ENCODE measurements around the gene HEATR5A. TPM values are rescaled to one million over a fixed set of nuclear protein-coding genes. Genes with fewer than 3 reads are reported as not detected.
"Not testable (repeated sequence)": the region's sequence is repeated elsewhere in the genome, so short reads cannot be mapped to it uniquely, and the experiment has no call there.

HEATR5A gene
- total and polyA plus RNA-seq, 10 donors, result 4.4 to 52.2 (median 33.3) TPM

GRCh38 chr14:31277085-31277484 is 143.3 kb downstream of the HEATR5A start:
- intact Hi-C loops (cut with DNase I; ENCODE audit: low total_unique reads), result no loop called here
- no peaks in the 10 kb centered on the region for H3K4me1 ChIP-seq
- WGBS, 5 donors, result 53 to 73% (median 60%) methylated on average over 1 of the region's 1 CpG

GRCh38 chr14:31276417-31276816 is 143.9 kb downstream of the HEATR5A start:
- H3K4me1 ChIP-seq; H3K27me3 ChIP-seq (replicated peaks in 1 of 7); H3K36me3 ChIP-seq; intact Hi-C loops (cut with DNase I; ENCODE audit: low total_unique reads); DNase-seq; H3K4me3 ChIP-seq: not testable (repeated sequence)
- Histone ChIP-seq H3K9me3 (peaks cover 0 to 46% (median 28%) of the 10 kb centered on the region in 8 donors), H3K27ac (peak overlapping the region in 1 of 8 donors; percentile 16)
- WGBS, 5 donors, result 68 to 86% (median 77%) methylated on average over 4 to 5 of the region's 5 CpGs

More at GRCh38 chr14:31277085-31277484, 143.3 kb downstream of the HEATR5A start:
- H3K27ac ChIP-seq, result peak overlapping the region in 1 of 8 donors; percentile 16
- DNase-seq, result no peak
- no peak overlapping the region for H3K4me3 ChIP-seq
- TF ChIP-seq, protein P1, sequence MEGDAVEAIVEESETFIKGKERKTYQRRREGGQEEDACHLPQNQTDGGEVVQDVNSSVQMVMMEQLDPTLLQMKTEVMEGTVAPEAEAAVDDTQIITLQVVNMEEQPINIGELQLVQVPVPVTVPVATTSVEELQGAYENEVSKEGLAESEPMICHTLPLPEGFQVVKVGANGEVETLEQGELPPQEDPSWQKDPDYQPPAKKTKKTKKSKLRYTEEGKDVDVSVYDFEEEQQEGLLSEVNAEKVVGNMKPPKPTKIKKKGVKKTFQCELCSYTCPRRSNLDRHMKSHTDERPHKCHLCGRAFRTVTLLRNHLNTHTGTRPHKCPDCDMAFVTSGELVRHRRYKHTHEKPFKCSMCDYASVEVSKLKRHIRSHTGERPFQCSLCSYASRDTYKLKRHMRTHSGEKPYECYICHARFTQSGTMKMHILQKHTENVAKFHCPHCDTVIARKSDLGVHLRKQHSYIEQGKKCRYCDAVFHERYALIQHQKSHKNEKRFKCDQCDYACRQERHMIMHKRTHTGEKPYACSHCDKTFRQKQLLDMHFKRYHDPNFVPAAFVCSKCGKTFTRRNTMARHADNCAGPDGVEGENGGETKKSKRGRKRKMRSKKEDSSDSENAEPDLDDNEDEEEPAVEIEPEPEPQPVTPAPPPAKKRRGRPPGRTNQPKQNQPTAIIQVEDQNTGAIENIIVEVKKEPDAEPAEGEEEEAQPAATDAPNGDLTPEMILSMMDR (IDR thresholded peaks at IDR 0.05 in 8 of 11, conservative IDR thresholded peaks at IDR 0.05 in 3 of 11), result no peak
- TF ChIP-seq POLR2A (IDR thresholded peaks at IDR 0.05) (no peak), POLR2AphosphoS5 (IDR thresholded peaks at IDR 0.05) (no peak)
- H3K9me3 ChIP-seq, result peaks cover 0 to 46% (median 28%) of the 10 kb centered on the region in 8 donors
- H3K27me3 ChIP-seq (replicated peaks in 1 of 7), result no peaks in the 10 kb centered on the region
- no peaks in the 10 kb centered on the region for H3K36me3 ChIP-seq

DNA sequence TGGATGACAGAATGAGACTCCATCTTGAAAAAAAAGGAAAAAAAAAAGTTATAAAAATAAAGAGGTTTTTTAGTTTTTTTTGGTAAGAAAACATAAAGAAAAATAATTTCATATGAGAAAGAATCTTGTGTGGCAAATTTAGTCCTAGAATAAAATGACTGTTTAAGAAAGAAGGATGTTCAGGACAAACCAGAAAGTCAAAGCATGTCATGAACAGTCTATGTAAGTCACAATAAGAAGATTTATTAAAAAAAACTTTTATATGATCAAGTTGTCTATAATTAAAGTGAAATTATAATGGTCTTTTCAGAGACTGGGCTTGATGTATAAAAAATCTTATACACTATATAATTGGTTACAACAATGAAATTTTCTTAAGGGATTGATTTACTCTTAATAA is 144.6 kb downstream of the HEATR5A start:
- no peak for TF ChIP-seq POLR2A (IDR thresholded peaks at IDR 0.05)
- no peak for TF ChIP-seq POLR2AphosphoS5 (IDR thresholded peaks at IDR 0.05)
- TF ChIP-seq, protein P1 (IDR thresholded peaks at IDR 0.05 in 8 of 11, conservative IDR thresholded peaks at IDR 0.05 in 3 of 11), result no peak
- no peak for DNase-seq
- intact Hi-C loops (cut with DNase I; ENCODE audit: low total_unique reads), result no loop called here

GRCh38 chr14:31271648-31272047 is 148.7 kb downstream of the HEATR5A start:
- H3K4me3 ChIP-seq, result no peak overlapping the region
- intact Hi-C loops (cut with DNase I; ENCODE audit: low total_unique reads), result no loop called here
- H3K4me1 ChIP-seq, result no peaks in the 10 kb centered on the region
- H3K27me3 ChIP-seq (replicated peaks in 1 of 7), result no peaks in the 10 kb centered on the region
- WGBS, 5 donors, result 91 to 95% (median 93%) methylated on average over 8 of the region's 8 CpGs
- no peak for DNase-seq
- TF ChIP-seq POLR2AphosphoS5 (IDR thresholded peaks at IDR 0.05) (no peak), POLR2A (IDR thresholded peaks at IDR 0.05) (no peak)
- TF ChIP-seq, protein P1 (IDR thresholded peaks at IDR 0.05 in 8 of 11, conservative IDR thresholded peaks at IDR 0.05 in 3 of 11), result no peak
- no peaks in the 10 kb centered on the region for H3K36me3 ChIP-seq
- H3K9me3 ChIP-seq, result peaks cover 0 to 36% (median 25%) of the 10 kb centered on the region in 8 donors
- no peak overlapping the region for H3K27ac ChIP-seq

More for the DNA sequence above, 144.6 kb downstream of the HEATR5A start:
- H3K36me3 ChIP-seq, result no peaks in the 10 kb centered on the region
- H3K4me3 ChIP-seq, result no peak overlapping the region
- H3K27me3 ChIP-seq (replicated peaks in 1 of 7), result no peaks in the 10 kb centered on the region
- no peak overlapping the region for H3K27ac ChIP-seq
- H3K4me1 ChIP-seq, result no peaks in the 10 kb centered on the region
- H3K9me3 ChIP-seq, result peaks cover 0 to 48% (median 30%) of the 10 kb centered on the region in 8 donors
